Adrenal gland (tissue), 5 donors: ENCODE results near the gene SELPLG.

Experiments used
- POLR2A ChIP-seq, 2 donors: fragments of 450-650 bp; IDR thresholded peaks; one replicate each; pipeline ENCODE4 v1.6.1; 2017; ENCODE audit warnings: antibody characterized with exemption in 2 of 2, mild to moderate bottlenecking in 2 of 2, moderate library complexity in 1 of 2
- TF ChIP-seq, protein P1 (sequence below), 6 experiments: fragments of 450-650 bp in 4 of 6; fragments of 200-600 bp in 2 of 6; sonication (generic) in 1 of 6; IDR thresholded peaks; 1 replicate in 5 of 6; 2 replicates in 1 of 6; pipeline versions ENCODE4 v1.5.1 to v1.8.0; 2016 to 2021; ENCODE audit warnings: antibody characterized with exemption in 6 of 6, mild to moderate bottlenecking in 2 of 6, moderate library complexity in 1 of 6
- donor health status: DM: no; HTN: no; CAD: no.

DNA sequence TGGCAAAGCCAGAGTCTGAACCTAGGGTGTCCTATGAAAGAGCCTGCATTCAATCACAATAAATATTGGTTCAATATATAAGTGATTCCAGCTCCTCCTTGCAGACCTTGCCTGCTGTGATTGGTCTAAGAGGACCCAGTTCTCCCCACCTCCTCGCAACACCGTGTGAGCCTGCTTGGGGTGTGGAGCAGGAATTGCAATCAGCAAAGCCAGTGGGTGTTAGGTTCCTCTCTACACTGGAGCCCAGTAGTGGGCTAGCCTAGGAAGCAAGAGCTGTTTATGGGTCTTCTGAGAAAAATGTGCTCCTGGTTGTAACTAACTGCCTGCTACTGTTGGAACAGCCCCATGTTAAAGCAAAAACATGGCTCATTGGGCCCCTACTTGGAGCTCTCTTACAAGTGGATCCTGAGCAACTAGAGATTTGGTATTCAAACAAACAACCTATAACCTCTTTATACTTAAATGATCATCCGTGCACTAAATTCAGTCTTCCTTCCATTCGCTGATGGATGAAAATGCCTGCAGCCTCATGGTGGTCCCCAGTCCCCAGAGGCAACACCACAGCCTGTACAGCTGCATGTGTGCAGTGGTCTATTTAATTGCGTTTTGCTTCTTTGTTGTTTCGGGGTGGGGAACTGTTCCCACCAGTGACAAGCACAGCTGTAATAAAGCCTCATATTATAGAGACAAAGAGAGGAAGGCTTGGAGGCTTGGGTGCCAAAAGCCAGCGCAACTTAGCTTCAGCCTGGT is 3.7 kb upstream of the SELPLG start:
- TF ChIP-seq, protein P1, sequence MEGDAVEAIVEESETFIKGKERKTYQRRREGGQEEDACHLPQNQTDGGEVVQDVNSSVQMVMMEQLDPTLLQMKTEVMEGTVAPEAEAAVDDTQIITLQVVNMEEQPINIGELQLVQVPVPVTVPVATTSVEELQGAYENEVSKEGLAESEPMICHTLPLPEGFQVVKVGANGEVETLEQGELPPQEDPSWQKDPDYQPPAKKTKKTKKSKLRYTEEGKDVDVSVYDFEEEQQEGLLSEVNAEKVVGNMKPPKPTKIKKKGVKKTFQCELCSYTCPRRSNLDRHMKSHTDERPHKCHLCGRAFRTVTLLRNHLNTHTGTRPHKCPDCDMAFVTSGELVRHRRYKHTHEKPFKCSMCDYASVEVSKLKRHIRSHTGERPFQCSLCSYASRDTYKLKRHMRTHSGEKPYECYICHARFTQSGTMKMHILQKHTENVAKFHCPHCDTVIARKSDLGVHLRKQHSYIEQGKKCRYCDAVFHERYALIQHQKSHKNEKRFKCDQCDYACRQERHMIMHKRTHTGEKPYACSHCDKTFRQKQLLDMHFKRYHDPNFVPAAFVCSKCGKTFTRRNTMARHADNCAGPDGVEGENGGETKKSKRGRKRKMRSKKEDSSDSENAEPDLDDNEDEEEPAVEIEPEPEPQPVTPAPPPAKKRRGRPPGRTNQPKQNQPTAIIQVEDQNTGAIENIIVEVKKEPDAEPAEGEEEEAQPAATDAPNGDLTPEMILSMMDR (IDR thresholded peaks at IDR 0.05): no peak
- TF ChIP-seq POLR2A (IDR thresholded peaks at IDR 0.05): no peak
